H9 (cell line): Measurements from ENCODE around the gene YY1. TPM values are rescaled to one million over a fixed set of nuclear protein-coding genes. Genes with fewer than 3 reads are reported as not detected.

Source experiments
- DNase-seq: peaks from one replicate; pipeline ENCODE4 v3.0.0-alpha.2; 2017
- H2AFZ ChIP-seq: one replicate; pipeline ENCODE4 v1.6.1; 2013; ENCODE audit warnings: mild to moderate bottlenecking, low read length, control low read depth, moderate library complexity
- H2AK5ac ChIP-seq: 2 replicates; pipeline ENCODE4 v1.6.1; 2013; ENCODE audit warnings: low read length, control low read depth, mixed read lengths; ENCODE audit not compliant: insufficient read length
- H2BK120ac ChIP-seq: one replicate; pipeline ENCODE4 v1.6.1; 2013; ENCODE audit warnings: low read depth, mild to moderate bottlenecking, low read length, control low read depth, inconsistent platforms; ENCODE audit not compliant: poor library complexity, severe bottlenecking
- H2BK12ac ChIP-seq: 2 replicates; pipeline ENCODE4 v1.6.1; 2013; ENCODE audit warnings: low read length, control low read depth, mixed read lengths, low read depth; ENCODE audit not compliant: insufficient read length
- H2BK15ac ChIP-seq: 2 replicates; pipeline ENCODE4 v1.6.1; 2013; ENCODE audit warnings: low read depth, low read length, control low read depth
- H2BK20ac ChIP-seq: one replicate; pipeline ENCODE4 v1.6.1; 2013; ENCODE audit warnings: low read depth, mild to moderate bottlenecking, low read length, control low read depth, inconsistent platforms; ENCODE audit not compliant: poor library complexity, severe bottlenecking
- H2BK5ac ChIP-seq: 2 replicates; pipeline ENCODE4 v1.6.1; 2013; ENCODE audit warnings: low read length, control low read depth, mixed read lengths; ENCODE audit not compliant: insufficient read length
- H3K14ac ChIP-seq: 2 replicates; pipeline ENCODE4 v1.6.1; 2013; ENCODE audit warnings: low read length, control low read depth; ENCODE audit not compliant: insufficient read depth
- H3K18ac ChIP-seq: 2 replicates; pipeline ENCODE4 v1.6.1; 2013; ENCODE audit warnings: low read depth, mild to moderate bottlenecking, mixed read lengths, low read length, control low read depth; ENCODE audit not compliant: insufficient read length
- H3K23ac ChIP-seq: 2 replicates; pipeline ENCODE4 v1.6.1; 2013; ENCODE audit warnings: low read length, control low read depth, mixed read lengths, low read depth; ENCODE audit not compliant: insufficient read length
- H3K23me2 ChIP-seq: 2 replicates; pipeline ENCODE4 v1.6.1; 2013; ENCODE audit warnings: low read depth, mild to moderate bottlenecking, mixed read lengths, low read length, control low read depth; ENCODE audit not compliant: insufficient read length, poor library complexity, severe bottlenecking
- H3K27ac ChIP-seq: 2 replicates; pipeline ENCODE4 v1.5.1; 2013; ENCODE audit warnings: low read length, control low read depth, mixed read lengths, low read depth; ENCODE audit not compliant: insufficient read length
- H3K27me3 ChIP-seq: 2 replicates; pipeline ENCODE4 v1.6.1; 2013; ENCODE audit warnings: low read length, control low read depth, inconsistent platforms; ENCODE audit not compliant: insufficient read depth
- H3K4ac ChIP-seq: 2 replicates; pipeline ENCODE4 v1.6.1; 2013; ENCODE audit warnings: low read depth, mild to moderate bottlenecking, control low read depth, inconsistent platforms, low read length, moderate library complexity
- H3K4me1 ChIP-seq: 2 replicates; pipeline ENCODE4 v1.6.1; 2013; ENCODE audit warnings: low read length, control low read depth, inconsistent platforms; ENCODE audit not compliant: insufficient read depth
- H3K4me2 ChIP-seq: 2 replicates; pipeline ENCODE4 v1.6.1; 2013; ENCODE audit warnings: low read length, control low read depth, mixed read lengths; ENCODE audit not compliant: insufficient read length, insufficient read depth
- H3K56ac ChIP-seq: 2 replicates; pipeline ENCODE4 v1.6.1; 2013; ENCODE audit warnings: low read depth, mild to moderate bottlenecking, mixed read lengths, low read length, control low read depth; ENCODE audit not compliant: insufficient read length
- H3K79me1 ChIP-seq: 2 replicates; pipeline ENCODE4 v1.6.1; 2013; ENCODE audit warnings: low read depth, mild to moderate bottlenecking, moderate library complexity, low read length, control low read depth, inconsistent platforms; ENCODE audit not compliant: insufficient read depth, poor library complexity, severe bottlenecking
- H3K79me2 ChIP-seq: 2 replicates; pipeline ENCODE4 v1.6.1; 2013; ENCODE audit warnings: low read length, control low read depth, inconsistent platforms; ENCODE audit not compliant: insufficient read depth
- H3K9ac ChIP-seq: 2 replicates; pipeline ENCODE4 v1.6.1; 2013; ENCODE audit warnings: low read length, control low read depth, mixed read lengths; ENCODE audit not compliant: insufficient read length; ENCODE audit errors: extremely low read depth
- H3K9me3 ChIP-seq: one replicate; pipeline ENCODE4 v1.6.1; 2013; ENCODE audit warnings: low read depth, low read length, inconsistent platforms; ENCODE audit not compliant: control insufficient read depth
- H3T11ph ChIP-seq: one replicate; pipeline ENCODE4 v1.6.1; 2013; ENCODE audit warnings: mild to moderate bottlenecking, low read length, control low read depth, inconsistent platforms
- H4K20me1 ChIP-seq: one replicate; pipeline ENCODE4 v1.6.1; 2013; ENCODE audit not compliant: control insufficient read depth, insufficient read length, insufficient read depth
- H4K5ac ChIP-seq: 2 replicates; pipeline ENCODE4 v1.6.1; 2013; ENCODE audit warnings: low read depth, mild to moderate bottlenecking, mixed read lengths, low read length, control low read depth; ENCODE audit not compliant: insufficient read length
- H4K8ac ChIP-seq: replicated peaks from 2 replicates; pipeline ENCODE4 v1.6.1; 2013; ENCODE audit warnings: low read length, control low read depth, mixed read lengths, low read depth; ENCODE audit not compliant: insufficient read length
- H4K91ac ChIP-seq: 2 replicates; pipeline ENCODE4 v1.6.1; 2013; ENCODE audit warnings: low read depth, mild to moderate bottlenecking, moderate library complexity, mixed read lengths, low read length, control low read depth; ENCODE audit not compliant: insufficient read length
- H3K27ac Mint-ChIP-seq, 3 experiments: 2 replicates in 2 of 3; 3 replicates in 1 of 3; pipeline ENCODE4 v1.8.0; 2020 to 2021; ENCODE audit warnings: mixed read lengths in 3 of 3, mild to moderate bottlenecking in 1 of 3, moderate library complexity in 1 of 3
- H3K27me3 Mint-ChIP-seq: 2 replicates; pipeline ENCODE4 v1.8.0; 2021; ENCODE audit warnings: low read depth, mild to moderate bottlenecking, moderate library complexity, mixed read lengths
- H3K36me3 Mint-ChIP-seq, 3 experiments: 2 replicates in 2 of 3; 3 replicates in 1 of 3; pipeline ENCODE4 v1.8.0; 2020 to 2021; ENCODE audit warnings: low read depth in 3 of 3, mixed read lengths in 3 of 3; ENCODE audit not compliant: insufficient read depth in 1 of 3
- H3K4me1 Mint-ChIP-seq, 2 experiments: 2 replicates each; pipeline ENCODE4 v1.8.0; 2020; ENCODE audit warnings: mixed read lengths in 2 of 2
- H3K4me3 Mint-ChIP-seq, 2 experiments: 2 replicates in 1 of 2; 3 replicates in 1 of 2; pipeline ENCODE4 v1.8.0; 2020 to 2021; ENCODE audit warnings: mild to moderate bottlenecking in 2 of 2, mixed read lengths in 2 of 2, moderate library complexity in 1 of 2
- H3K9me3 Mint-ChIP-seq, 2 experiments: 2 replicates in 1 of 2; 3 replicates in 1 of 2; pipeline ENCODE4 v1.8.0; 2020; ENCODE audit warnings: mild to moderate bottlenecking in 2 of 2, mixed read lengths in 2 of 2, moderate library complexity in 1 of 2
- CTCF ChIP-seq: fragments of 200-600 bp; sonication (generic); conservative IDR thresholded peaks from 3 replicates; pipeline ENCODE4 v1.8.0; 2021; ENCODE audit warnings: antibody characterized with exemption, mild to moderate bottlenecking
- WGBS: extraction: QIAGEN DNeasy Blood & Tissue Kit; methylation state at CpG from one replicate; pipeline ENCODE4 v1.1.7; 2013; ENCODE audit warnings: missing lambda C conversion rate, low lambda C conversion rate, mixed read lengths; ENCODE audit not compliant: insufficient read length; ENCODE audit errors: extremely low coverage; 5-methylcytosine and 5-hydroxymethylcytosine counted together
- total RNA-seq: library from RNA; stranded (reverse); gene quantifications from 2 replicates; pipeline ENCODE4 v1.2.1, GENCODE V29; 2021

The YY1 gene
- total RNA-seq, 1 experiment from 2014 or later, result 103 TPM

GRCh38 chr14:100306998-100307765 lies 68.2 kb downstream of the YY1 start:
- WGBS, result no CpG with 5 or more reads among the region's 49 CpGs
- H3K27ac Mint-ChIP-seq, result peak overlapping the region in 2 of 3 experiments; percentile 27 to 81; a peak in 3 of 7 replicates

More at GRCh38 chr14:100306998-100307765, 68.2 kb downstream of the YY1 start:
- H3K27me3 ChIP-seq, result no peaks in the 10 kb centered on the region
- H3K56ac ChIP-seq, result no peak overlapping the region
- no peak overlapping the region for H2BK12ac ChIP-seq
- Mint-ChIP-seq H3K27me3 (peaks cover 1% of the 10 kb centered on the region), H3K4me3 (peak overlapping the region; percentile 86 to 94), H3K9me3 (no peaks in the 10 kb centered on the region; a peak in 1 of 5 replicates), H3K4me1 (peaks cover 50 to 58% of the 10 kb centered on the region in 2 experiments), H3K36me3 (peaks cover 6 to 10% (median 10%) of the 10 kb centered on the region in 3 experiments; a peak in 6 of 7 replicates)
- H2BK5ac ChIP-seq, result no peak overlapping the region
- no peak overlapping the region for H3K4ac ChIP-seq
- H3K23ac ChIP-seq, result no peak overlapping the region
- no peak overlapping the region for H2BK20ac ChIP-seq
- H3K23me2 ChIP-seq, result peaks cover 16% of the 10 kb centered on the region
- H3K4me2 ChIP-seq, result peak overlapping the region; percentile 73
- no peak overlapping the region for H3K27ac ChIP-seq
- TF ChIP-seq CTCF, result no peak
- H2BK15ac ChIP-seq, result no peak overlapping the region
- H3K9me3 ChIP-seq, result no peaks in the 10 kb centered on the region
- no peaks in the 10 kb centered on the region; the same call in 1 of the 2 replicates for H3K4me1 ChIP-seq
- peak overlapping the region; percentile 92 for H3K14ac ChIP-seq
- H2AFZ ChIP-seq, result no peak overlapping the region
- no peak overlapping the region for H2AK5ac ChIP-seq
- peak overlapping the region; percentile 54 for H3K9ac ChIP-seq
- peaks cover 3% of the 10 kb centered on the region for H3K79me1 ChIP-seq
- DNase-seq, result no peak
- no peak overlapping the region for H3T11ph ChIP-seq
- peaks cover 4% of the 10 kb centered on the region for H4K20me1 ChIP-seq
- no peak overlapping the region for H4K91ac ChIP-seq
- H4K8ac ChIP-seq, result no peak overlapping the region
- no peak overlapping the region for H4K5ac ChIP-seq
- peak overlapping the region; percentile 93 for H3K18ac ChIP-seq
- H3K79me2 ChIP-seq, result peaks cover 8% of the 10 kb centered on the region; the same call in 1 of the 2 replicates
- no peak overlapping the region for H2BK120ac ChIP-seq
